Epithelial cell of esophagus (primary cell): Measurements from ENCODE around the gene AIFM1.

Experiments
- DNase-seq: peaks from one replicate; pipeline ENCODE4 v3.0.0; 2010; ENCODE audit warnings: low read depth
- H3K4me3 ChIP-seq: 2 replicates; pipeline ENCODE4 v1.5.1; 2011; ENCODE audit warnings: mild to moderate bottlenecking, low read length, control low read depth
- TF ChIP-seq, protein P1 (sequence below): IDR thresholded peaks from 2 replicates; pipeline ENCODE4 v1.5.1; 2011; ENCODE audit warnings: low read depth, mild to moderate bottlenecking, low read length, control low read depth, inconsistent platforms; ENCODE audit not compliant: insufficient read depth; ENCODE audit errors: missing control alignments

Gene AIFM1

GRCh38 chrX:130165703-130166502, at the start of gene AIFM1:
Gene AIFM1, minus strand, starts transcription at chrX:130165841. Its CDS starts 185 bp downstream, at chrX:130165656.
- peak within 1 kb of the TSS; percentile 71 for H3K4me3 ChIP-seq
- peak; percentile 93 for DNase-seq
- TF ChIP-seq, protein P1, sequence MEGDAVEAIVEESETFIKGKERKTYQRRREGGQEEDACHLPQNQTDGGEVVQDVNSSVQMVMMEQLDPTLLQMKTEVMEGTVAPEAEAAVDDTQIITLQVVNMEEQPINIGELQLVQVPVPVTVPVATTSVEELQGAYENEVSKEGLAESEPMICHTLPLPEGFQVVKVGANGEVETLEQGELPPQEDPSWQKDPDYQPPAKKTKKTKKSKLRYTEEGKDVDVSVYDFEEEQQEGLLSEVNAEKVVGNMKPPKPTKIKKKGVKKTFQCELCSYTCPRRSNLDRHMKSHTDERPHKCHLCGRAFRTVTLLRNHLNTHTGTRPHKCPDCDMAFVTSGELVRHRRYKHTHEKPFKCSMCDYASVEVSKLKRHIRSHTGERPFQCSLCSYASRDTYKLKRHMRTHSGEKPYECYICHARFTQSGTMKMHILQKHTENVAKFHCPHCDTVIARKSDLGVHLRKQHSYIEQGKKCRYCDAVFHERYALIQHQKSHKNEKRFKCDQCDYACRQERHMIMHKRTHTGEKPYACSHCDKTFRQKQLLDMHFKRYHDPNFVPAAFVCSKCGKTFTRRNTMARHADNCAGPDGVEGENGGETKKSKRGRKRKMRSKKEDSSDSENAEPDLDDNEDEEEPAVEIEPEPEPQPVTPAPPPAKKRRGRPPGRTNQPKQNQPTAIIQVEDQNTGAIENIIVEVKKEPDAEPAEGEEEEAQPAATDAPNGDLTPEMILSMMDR = no peak

- DNase-seq = no peak
- TF ChIP-seq, protein P1 = no peak
- H3K4me3 ChIP-seq = no peak overlapping the region
These were observed 47.7 kb upstream of the AIFM1 start for GRCh38 chrX:130213376-130213775.

DNA sequence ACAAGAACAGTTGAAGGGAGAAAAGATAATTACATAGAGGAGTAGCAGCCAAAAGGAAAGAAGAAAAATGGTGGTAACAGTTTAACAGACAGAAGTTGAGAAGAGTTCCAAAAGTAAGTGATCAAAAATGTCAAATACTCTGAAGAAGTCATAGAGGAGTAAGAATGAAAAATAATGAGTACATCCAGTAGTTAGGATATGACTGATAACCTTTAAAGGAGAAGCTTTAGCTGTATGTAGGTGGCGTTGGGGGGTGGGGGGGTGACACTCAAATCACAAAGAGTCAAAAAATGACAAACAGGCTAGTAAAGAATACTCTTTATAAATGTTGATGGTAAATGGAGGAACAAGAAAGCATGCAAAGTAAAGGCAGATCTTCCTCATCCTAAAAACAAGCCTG, 46.7 kb upstream of the AIFM1 start:
- H3K4me3 ChIP-seq = no peak overlapping the region
- TF ChIP-seq, protein P1 = no peak

GRCh38 chrX:130211415-130212186, 46.0 kb upstream of the AIFM1 start:
- no peak for DNase-seq
- H3K4me3 ChIP-seq = no peak overlapping the region
- TF ChIP-seq, protein P1 = no peak

More for the DNA sequence above, 46.7 kb upstream of the AIFM1 start:
- DNase-seq = no peak

GRCh38 chrX:130204647-130205046, 39.0 kb upstream of the AIFM1 start:
- no peak overlapping the region for H3K4me3 ChIP-seq
- TF ChIP-seq, protein P1 = no peak
- DNase-seq = no peak

DNA sequence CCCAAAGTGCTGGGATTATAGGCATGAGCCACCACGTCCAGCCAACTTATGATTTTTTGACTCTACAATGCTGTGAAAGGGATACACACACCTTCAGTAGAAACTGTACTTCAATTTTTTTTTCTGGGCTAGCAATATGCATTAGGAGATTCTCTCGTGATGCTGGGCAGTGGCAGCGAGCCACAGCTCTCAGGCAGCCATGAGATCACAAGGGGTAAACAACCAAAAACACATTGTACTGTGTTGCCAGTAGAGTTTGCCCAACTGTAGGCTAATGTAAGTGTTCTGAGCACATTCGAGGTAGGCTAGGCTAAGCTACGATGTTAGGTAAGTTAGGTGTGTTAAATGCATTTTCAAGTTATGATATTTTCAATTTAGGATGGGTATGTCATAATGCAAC, 31.8 kb upstream of the AIFM1 start:
- no peak overlapping the region for H3K4me3 ChIP-seq
- DNase-seq = no peak
- TF ChIP-seq, protein P1 = no peak
